Ascending aorta (tissue), 2 donors: ENCODE measurements around the gene FBXO3. TPM values are rescaled to one million over a fixed set of nuclear protein-coding genes. Genes with fewer than 3 reads are reported as not detected.

Experiments
- DNase-seq, 2 donors: peaks; one replicate each; pipeline ENCODE4 v3.0.0-alpha.2; 2019; ENCODE audit warnings: low spot score in 2 of 2
- H3K27ac ChIP-seq, 2 donors: fragments of 200-600 bp; sonication (generic); one replicate each; pipeline ENCODE4 v1.5.1; 2016 to 2017; ENCODE audit warnings: mild to moderate bottlenecking in 1 of 2
- H3K27me3 ChIP-seq: fragments of 200-600 bp; sonication (generic); one replicate; pipeline ENCODE4 v1.5.1; 2017
- H3K36me3 ChIP-seq, 2 donors: fragments of 200-600 bp; sonication (generic); one replicate each; pipeline ENCODE4 v1.5.1; 2016
- H3K4me1 ChIP-seq, 2 donors: fragments of 200-600 bp; sonication (generic); one replicate each; pipeline ENCODE4 v1.5.1; 2016 to 2017; ENCODE audit warnings: mild to moderate bottlenecking in 1 of 2
- H3K4me3 ChIP-seq, 2 donors: fragments of 200-600 bp; sonication (generic); one replicate each; pipeline ENCODE4 v1.5.1; 2016 to 2017; ENCODE audit warnings: mild to moderate bottlenecking in 1 of 2
- H3K9me3 ChIP-seq, 2 donors: fragments of 200-600 bp; sonication (generic); one replicate each; pipeline ENCODE4 v1.5.1; 2016
- CTCF ChIP-seq, 3 experiments: fragments of 200-600 bp in 2 of 3; fragments of 450-650 bp in 1 of 3; sonication (generic) in 2 of 3; IDR thresholded peaks; one replicate each; pipeline ENCODE4 v1.5.1; 2016 to 2019; ENCODE audit warnings: antibody characterized with exemption in 3 of 3, mild to moderate bottlenecking in 1 of 3, moderate library complexity in 1 of 3
- intact Hi-C: fragments of 100-400 bp; cut with DNase I; formaldehyde crosslinking; loops from one replicate; pipeline ENCODE4 v1.15.1; 2023
- total RNA-seq: library from RNA; depleted of rRNA; stranded (reverse); fragments of >200 nt; gene quantifications from one replicate; pipeline ENCODE4 v1.1.0, GENCODE V29; 2016

FBXO3 gene
- total RNA-seq, 1 donor from 2014 or later, result 11.8 TPM

- Histone ChIP-seq H3K9me3 (no peaks in the 10 kb centered on the region), H3K36me3 (peaks cover 0 to 16% of the 10 kb centered on the region in 2 donors), H3K4me1 (peaks cover 0 to 10% of the 10 kb centered on the region in 2 donors), H3K27ac (peak overlapping the region; percentile 58 to 67), H3K4me3 (peak overlapping the region; percentile 67 to 72), H3K27me3 (no peaks in the 10 kb centered on the region)
- intact Hi-C loops, result loop anchor here (2.0 to 5.0 kb wide), 3 partner anchors 35 to 541 kb away; partner anchors contain the start of genes CAPRIN1, CD59 and CSTF3
- DNase-seq, result no peak
- TF ChIP-seq CTCF (IDR thresholded peaks at IDR 0.05), result no peak
Measured at GRCh38 chr11:33701302-33702230, 72.8 kb downstream of the FBXO3 start.

GRCh38 chr11:33700502-33701271 is 73.6 kb downstream of the FBXO3 start, which contains the start of gene C11orf91:
Gene C11orf91 (minus strand): TSS chr11:33700826. CDS start chr11:33700740, 86 bp downstream.
- TF ChIP-seq CTCF (IDR thresholded peaks at IDR 0.05), result no peak
- DNase-seq, result peak; percentile 72 to 96
- intact Hi-C loops, result loop anchor here (1.0 to 5.0 kb wide), 4 partner anchors 8 to 540 kb away; partner anchors contain the start of genes CAPRIN1, CD59 and CSTF3
- Histone ChIP-seq H3K4me3 (peak within 1 kb of the TSS; percentile 67 to 72), H3K36me3 (peaks cover 0 to 10% of the 10 kb centered on the region in 2 donors), H3K4me1 (peaks cover 0 to 10% of the 10 kb centered on the region in 2 donors), H3K27ac (peak within 1 kb of the TSS; percentile 58 to 67), H3K9me3 (no peaks in the 10 kb centered on the region), H3K27me3 (no peaks in the 10 kb centered on the region)

GRCh38 chr11:33700063-33700501 is 74.2 kb downstream of the FBXO3 start:
- peaks cover 0 to 4% of the 10 kb centered on the region in 2 donors for H3K36me3 ChIP-seq
- H3K27ac ChIP-seq, result peak overlapping the region; percentile 58 to 67
- no peak for TF ChIP-seq CTCF (IDR thresholded peaks at IDR 0.05)
- intact Hi-C loops, result loop anchor here (1.0 to 5.0 kb wide), 4 partner anchors 8 to 539 kb away; partner anchors contain the start of genes CAPRIN1, CD59 and CSTF3
- H3K9me3 ChIP-seq, result no peaks in the 10 kb centered on the region
- no peaks in the 10 kb centered on the region for H3K27me3 ChIP-seq
- H3K4me3 ChIP-seq, result peak overlapping the region; percentile 67 to 72
- peak in 1 of 2 donors; percentile 66 for DNase-seq
- peaks cover 0 to 12% of the 10 kb centered on the region in 2 donors for H3K4me1 ChIP-seq

DNA sequence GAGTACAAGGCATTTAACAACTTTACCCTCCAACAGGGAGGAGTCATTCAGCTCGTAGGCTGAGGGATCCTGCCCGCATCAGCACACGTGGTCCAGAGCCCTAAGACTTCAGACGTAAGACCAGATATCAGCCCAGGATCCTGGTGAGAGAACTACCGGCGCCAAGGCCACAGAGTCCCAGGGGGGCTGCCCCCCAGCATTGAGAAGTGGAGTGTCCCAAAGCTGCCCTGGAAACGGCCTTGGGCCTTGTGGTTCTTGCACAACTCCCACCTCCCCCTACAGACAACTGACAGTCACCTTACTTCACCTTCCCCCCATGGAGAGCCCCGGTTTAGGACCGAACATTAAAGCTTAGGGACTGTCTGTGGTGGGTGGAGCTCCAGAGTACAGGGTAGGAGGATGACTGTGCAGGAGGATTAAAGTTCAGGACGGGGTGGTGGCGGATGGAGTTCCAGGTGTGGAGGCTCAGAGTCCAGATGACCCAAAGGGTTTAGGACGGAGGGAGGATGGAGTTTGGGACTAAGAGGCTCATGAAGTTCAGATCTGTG is 74.7 kb downstream of the FBXO3 start:
- intact Hi-C loops, result loop anchor here (1.0 to 10.0 kb wide), 6 partner anchors 7 to 555 kb away; partner anchors contain the start of genes CAPRIN1, CD59 and CSTF3
- TF ChIP-seq CTCF (IDR thresholded peaks at IDR 0.05), result no peak
- no peaks in the 10 kb centered on the region for H3K27me3 ChIP-seq
- H3K36me3 ChIP-seq, result no peaks in the 10 kb centered on the region
- no peak for DNase-seq
- no peaks in the 10 kb centered on the region for H3K9me3 ChIP-seq
- peaks cover 0 to 13% of the 10 kb centered on the region in 2 donors for H3K4me1 ChIP-seq
- peak overlapping the region; percentile 58 to 67 for H3K27ac ChIP-seq
- no peak overlapping the region for H3K4me3 ChIP-seq

DNA sequence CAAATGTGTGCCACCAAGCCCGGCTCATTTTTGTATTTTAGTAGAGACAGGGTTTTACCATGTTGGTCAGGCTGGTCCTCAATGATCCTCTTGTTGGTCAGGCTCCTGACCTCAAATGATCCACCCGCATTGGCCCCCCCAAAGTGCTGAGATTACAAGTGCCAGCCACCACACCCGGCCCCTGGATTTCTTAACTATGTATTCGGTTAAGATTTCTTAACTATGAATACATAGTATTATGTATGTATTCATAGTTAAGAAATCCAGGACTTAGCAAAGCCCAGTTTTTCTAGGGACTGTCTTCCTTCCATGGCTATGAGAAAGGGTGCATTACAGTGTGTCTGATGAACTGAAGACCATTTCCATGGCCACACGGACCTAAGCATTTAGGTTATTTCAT is 75.4 kb downstream of the FBXO3 start:
- Histone ChIP-seq H3K27me3 (no peaks in the 10 kb centered on the region), H3K27ac (no peak overlapping the region), H3K36me3 (no peaks in the 10 kb centered on the region), H3K4me1 (peaks cover 0 to 13% of the 10 kb centered on the region in 2 donors), H3K4me3 (no peak overlapping the region), H3K9me3 (no peaks in the 10 kb centered on the region)
- DNase-seq, result no peak
- TF ChIP-seq CTCF (IDR thresholded peaks at IDR 0.05), result no peak
- intact Hi-C loops, result loop anchor here (10.0 kb wide), 2 partner anchors 246 to 556 kb away; no protein-coding TSS in a partner anchor
